Mammary epithelial cell (primary cell): ENCODE data around the gene CNTNAP2.

Source experiments
- EZH2 ChIP-seq: IDR thresholded peaks from 2 replicates; pipeline ENCODE4 v1.6.1; 2012; ENCODE audit warnings: low read length, inconsistent platforms, borderline replicate concordance
- TF ChIP-seq, protein P1 (sequence below), 2 donors: IDR thresholded peaks in 1 of 2; conservative IDR thresholded peaks in 1 of 2; 2 replicates each; pipeline ENCODE4 v1.5.1; 2011 to 2012; ENCODE audit warnings: inconsistent platforms in 2 of 2, low read length in 2 of 2, mild to moderate bottlenecking in 2 of 2, control low read depth in 1 of 2, low read depth in 1 of 2; ENCODE audit not compliant: insufficient read depth in 1 of 2; ENCODE audit errors: extremely low read depth in 1 of 2

DNA sequence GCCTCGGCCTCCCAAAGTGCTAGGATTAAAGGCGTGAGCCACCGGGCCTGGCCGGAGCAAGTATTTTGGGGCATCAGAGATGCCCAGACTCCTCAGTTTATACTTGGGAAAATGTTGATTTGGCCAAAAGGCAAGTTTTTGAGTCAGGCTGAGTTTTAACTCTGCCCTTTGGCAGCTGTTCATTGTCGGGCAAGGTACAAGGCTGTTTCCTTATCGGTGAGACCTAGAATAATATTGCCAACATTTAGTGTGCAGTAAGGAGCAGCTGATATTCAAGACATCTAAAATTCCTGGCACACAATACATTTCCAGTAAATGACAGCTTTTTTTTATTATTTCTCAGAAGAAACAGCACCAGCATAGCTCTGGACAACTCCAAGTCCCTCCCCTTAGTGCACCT lies 2326.3 kb downstream of the CNTNAP2 start:
- TF ChIP-seq, protein P1, sequence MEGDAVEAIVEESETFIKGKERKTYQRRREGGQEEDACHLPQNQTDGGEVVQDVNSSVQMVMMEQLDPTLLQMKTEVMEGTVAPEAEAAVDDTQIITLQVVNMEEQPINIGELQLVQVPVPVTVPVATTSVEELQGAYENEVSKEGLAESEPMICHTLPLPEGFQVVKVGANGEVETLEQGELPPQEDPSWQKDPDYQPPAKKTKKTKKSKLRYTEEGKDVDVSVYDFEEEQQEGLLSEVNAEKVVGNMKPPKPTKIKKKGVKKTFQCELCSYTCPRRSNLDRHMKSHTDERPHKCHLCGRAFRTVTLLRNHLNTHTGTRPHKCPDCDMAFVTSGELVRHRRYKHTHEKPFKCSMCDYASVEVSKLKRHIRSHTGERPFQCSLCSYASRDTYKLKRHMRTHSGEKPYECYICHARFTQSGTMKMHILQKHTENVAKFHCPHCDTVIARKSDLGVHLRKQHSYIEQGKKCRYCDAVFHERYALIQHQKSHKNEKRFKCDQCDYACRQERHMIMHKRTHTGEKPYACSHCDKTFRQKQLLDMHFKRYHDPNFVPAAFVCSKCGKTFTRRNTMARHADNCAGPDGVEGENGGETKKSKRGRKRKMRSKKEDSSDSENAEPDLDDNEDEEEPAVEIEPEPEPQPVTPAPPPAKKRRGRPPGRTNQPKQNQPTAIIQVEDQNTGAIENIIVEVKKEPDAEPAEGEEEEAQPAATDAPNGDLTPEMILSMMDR (conservative IDR thresholded peaks at IDR 0.05 in 1 of 2, IDR thresholded peaks at IDR 0.05 in 1 of 2; ENCODE audit: extremely low read depth in 1 of 2, insufficient read depth in 1 of 2, low read depth in 1 of 2, low read length in 2 of 2) = no peak
- no peak for TF ChIP-seq EZH2
